ENCODE measurements around the gene ANO2.
"Not testable (repeated sequence)": the region's sequence is repeated elsewhere in the genome, so short reads cannot be mapped to it uniquely, and the experiment has no call there.

ANO2 gene

DNA sequence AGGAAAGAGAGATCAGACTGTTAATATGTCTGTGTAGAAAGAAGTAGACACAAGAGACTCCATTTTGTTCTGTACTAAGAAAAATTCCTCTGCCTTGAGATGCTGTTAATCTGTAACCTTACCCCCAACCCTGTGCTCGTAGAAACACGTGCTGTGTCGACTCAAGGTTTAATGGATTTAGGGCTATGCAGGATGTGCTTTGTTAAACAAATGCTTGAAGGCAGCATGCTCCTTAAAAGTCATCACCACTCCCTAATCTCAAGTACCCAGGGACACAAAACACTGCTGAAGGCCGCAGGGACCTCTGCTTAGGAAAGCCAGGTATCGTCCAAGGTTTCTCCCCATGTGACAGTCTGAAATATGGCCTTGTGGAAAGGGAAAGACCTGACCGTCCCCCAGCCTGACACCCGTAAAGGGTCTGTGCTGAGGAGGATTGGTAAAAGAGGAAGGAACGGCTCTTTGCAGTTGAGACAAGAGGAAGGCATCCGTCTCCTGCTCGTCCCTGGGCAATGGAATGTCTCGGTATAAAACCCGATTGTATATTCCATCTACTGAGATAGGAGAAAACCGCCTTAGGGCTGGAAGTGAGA, 407.9 kb downstream of the ANO2 start:
- not testable (repeated sequence) for FAIRE-seq; DNase-seq (ENCODE audit: extremely low spot score, insufficient read length, low read depth)

GRCh38 chr12:5535541-5535940, 409.5 kb downstream of the ANO2 start:
- no peak for DNase-seq (ENCODE audit: extremely low spot score, insufficient read length, low read depth)
- no peak for FAIRE-seq

DNA sequence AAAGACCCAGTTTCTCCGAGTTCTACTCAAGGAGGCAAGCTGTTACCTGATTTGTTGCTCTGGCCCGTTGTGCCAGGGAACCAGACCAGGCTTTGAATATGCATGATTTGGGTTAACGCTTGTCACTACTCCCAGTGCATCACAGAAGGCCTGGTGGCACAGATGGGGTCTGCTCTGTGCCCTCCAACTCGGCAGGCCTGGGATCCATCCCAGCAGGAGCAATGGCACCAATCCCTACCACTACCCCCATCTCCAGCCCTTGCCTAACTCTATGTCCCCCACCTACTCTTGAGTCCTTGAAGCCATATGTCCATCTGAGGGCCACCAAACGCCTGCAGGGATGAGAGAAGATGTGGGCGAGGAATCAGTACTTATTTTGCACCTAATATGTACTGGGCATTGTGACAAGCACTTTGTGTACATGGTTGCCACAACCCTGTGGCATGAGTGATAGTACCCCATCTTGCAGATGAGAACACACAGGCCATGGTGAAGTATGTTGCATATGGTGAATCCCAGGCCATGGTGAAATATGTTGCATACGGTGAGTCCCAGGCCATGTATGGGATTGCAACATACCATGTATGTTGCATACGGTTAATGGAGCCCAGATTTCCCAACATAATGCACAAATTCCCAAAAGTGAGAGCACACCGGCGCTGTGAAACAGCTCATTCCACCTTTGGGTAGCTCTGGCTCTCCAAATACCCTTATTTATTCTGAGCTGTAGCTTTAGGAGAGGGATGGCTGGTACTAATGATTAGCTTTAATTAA, 410.4 kb downstream of the ANO2 start:
- DNase-seq (ENCODE audit: extremely low spot score, insufficient read length, low read depth), result no peak
- FAIRE-seq, result no peak

GRCh38 chr12:5533368-5533767, 411.7 kb downstream of the ANO2 start:
- DNase-seq (ENCODE audit: extremely low spot score, insufficient read length, low read depth) (no peak), FAIRE-seq (no peak)

DNA sequence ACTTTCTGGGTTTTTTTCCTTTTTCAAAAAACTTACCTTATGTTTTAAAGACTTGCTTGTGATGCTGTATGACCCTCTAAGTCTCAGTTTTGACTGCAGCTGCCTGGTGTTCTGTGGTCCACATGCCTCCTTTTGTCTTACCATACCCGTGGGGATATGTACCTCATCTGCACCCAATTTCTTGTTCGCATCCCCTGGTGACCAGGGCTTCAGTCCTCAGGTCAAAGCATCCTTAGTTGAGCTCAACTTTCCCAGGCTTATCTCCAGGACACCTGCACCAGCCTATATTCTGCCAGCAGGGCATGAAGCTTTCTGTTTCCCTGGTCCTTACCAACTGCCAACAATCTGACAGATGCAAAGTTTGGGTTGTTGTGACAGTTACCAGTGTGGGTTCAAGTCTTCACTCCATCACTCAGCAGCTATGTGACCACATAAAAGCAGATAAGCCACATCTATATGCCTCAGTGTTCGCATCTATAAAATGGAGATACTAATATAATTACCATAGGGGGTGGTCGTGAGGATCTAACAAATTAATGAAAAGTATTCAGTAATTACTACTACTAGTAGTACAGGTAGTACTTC, 419.2 kb downstream of the ANO2 start:
- DNase-seq (ENCODE audit: extremely low spot score, insufficient read length, low read depth) (no peak), FAIRE-seq (no peak)

- FAIRE-seq (no peak), DNase-seq (ENCODE audit: extremely low spot score, insufficient read length, low read depth) (no peak)
These were observed 420.2 kb downstream of the ANO2 start for GRCh38 chr12:5524769-5525436.

- no peak for DNase-seq (ENCODE audit: extremely low spot score, insufficient read length, low read depth)
- FAIRE-seq, result no peak
These were observed 420.8 kb downstream of the ANO2 start for GRCh38 chr12:5524116-5524768.

DNA sequence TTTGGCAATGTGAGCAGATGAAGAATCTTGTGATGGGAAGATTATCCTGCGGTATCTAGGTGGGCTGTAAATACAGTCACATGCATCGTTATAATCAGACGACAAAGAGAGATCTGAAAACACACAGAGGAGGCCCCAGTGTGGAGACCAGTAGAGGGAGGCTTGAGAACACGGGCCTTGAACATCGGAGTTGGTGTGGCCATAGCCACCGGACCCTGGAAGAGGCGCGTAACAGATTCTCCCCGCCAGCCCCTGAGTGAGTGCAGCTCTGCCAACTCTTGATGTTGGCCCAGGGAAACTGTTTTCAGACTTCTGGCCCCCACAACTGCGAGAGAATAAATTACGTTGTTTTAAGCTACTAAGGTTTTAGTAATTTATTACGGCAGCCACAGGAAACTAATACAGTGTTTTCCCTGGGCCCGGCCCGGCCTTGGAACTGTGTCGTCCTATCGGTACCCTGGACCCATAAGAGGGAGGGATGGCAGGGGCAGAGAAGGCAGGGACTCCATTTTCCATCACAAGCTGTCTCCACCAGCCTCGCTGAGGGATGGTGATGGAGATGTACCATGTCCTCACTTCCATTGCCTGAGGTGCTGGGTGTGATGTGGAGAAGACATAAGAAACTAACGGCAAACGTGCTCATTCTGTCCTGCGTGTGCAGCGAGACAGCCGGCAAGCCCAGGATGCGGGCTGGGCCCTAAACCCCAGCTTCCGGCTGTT, 421.5 kb downstream of the ANO2 start:
- DNase-seq (ENCODE audit: extremely low spot score, insufficient read length, low read depth), result no peak
- FAIRE-seq, result no peak

DNA sequence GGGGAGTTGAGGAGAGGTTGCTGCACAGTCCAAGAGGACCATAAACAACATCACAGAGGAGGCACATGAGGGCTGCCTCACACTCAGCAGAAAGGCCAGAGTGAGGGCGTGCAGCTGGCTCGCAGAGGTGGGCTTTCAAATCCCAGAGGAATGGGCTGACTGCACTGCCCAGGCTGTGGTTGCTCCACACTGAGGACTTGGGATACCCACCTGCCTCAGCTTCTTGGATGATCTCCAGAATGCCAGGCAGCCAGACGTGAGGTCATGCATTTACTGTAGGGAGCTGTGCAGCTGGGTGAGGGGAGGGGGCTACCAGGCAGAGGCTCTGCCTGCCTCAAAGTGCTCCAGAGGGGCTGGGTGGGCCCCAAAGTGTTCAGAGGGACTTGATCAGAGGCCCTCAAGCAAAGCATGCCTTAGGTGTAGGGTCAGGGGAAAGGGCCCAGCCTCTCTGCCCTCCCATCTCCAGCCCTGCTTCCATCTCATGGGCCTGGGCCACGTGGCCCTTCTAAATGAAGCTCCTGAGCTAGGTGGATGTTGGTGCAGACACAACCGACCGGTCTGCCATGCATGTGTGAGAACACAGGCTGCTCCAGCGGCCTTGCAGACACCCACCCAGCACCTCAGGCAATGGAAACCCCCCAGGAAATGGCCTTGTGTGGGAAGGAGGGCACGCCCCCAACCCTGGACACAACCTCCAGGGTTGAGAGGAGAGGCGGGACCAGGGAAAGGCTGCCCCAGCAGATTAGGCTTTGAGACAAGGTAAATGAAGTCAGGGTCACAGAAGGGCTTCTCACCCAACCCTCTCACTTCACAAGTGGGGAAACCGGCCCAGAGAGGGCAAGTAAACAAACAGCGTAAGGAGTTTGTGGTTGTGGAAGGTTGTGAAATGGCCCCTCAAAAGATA, 422.4 kb downstream of the ANO2 start:
- DNase-seq (ENCODE audit: extremely low spot score, insufficient read length, low read depth) (no peak), FAIRE-seq (no peak)

- FAIRE-seq (no peak), DNase-seq (ENCODE audit: extremely low spot score, insufficient read length, low read depth) (no peak)
These were observed 423.4 kb downstream of the ANO2 start for GRCh38 chr12:5521456-5522325.

- DNase-seq (ENCODE audit: extremely low spot score, insufficient read length, low read depth) (no peak), FAIRE-seq (no peak)
These were observed 424.2 kb downstream of the ANO2 start for GRCh38 chr12:5520831-5521230.

DNA sequence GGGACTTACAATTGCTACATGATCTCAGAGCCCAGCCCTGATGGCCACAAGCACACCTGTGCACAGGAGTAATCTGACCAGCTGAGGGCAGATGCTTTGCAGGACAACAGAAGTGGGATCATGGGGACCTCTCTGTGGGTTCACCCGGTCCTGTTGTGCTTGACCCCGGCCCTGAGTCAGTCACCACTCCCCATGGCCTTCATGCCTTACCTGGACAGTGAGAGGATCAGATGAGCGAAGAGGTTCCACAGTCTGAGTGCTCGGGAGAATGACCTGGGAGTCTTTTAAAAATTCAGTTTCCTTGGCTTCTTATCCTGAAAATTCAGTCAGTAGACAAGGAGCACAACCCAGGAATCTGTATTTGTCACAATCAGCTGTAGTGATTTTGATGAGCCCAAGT, 425.0 kb downstream of the ANO2 start:
- DNase-seq (ENCODE audit: extremely low spot score, insufficient read length, low read depth) (no peak), FAIRE-seq (no peak)

DNA sequence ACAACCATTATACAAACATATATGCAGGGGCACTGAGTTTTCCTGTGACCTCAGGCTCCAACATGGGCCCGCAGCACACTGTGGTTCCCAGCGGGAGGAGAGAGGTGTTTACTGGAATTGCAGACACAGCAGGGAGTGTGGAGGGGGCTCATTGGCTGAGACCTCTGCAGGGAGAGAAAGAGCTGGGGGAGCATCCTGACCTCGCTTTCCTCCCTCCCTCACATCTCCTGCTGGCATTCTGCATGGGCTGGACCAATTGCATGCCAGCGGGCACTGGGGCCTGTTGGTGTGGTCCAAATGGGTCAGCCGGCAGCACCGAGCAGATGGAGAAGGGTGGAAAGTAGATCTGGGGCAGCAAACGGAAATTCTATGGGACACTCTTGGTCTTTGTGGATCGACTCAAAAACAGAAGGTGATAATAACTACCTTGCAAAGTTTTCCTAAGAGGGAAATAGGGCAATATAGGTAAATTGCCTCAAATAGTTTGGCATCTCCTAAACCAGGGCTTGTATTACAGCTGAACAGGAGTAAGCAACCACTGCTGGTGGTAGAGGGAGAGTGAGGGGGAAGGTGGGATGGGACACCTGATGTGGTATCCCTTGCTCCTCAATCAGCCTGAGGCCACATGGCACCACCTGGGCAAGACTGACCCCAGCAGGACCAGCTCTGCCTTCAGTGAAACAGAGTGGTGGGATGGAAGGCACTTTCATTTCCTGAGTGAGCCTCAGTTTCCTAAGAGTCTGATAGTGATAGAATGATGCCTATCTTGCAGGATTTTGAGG, 426.3 kb downstream of the ANO2 start:
- no peak for FAIRE-seq
- DNase-seq (ENCODE audit: extremely low spot score, insufficient read length, low read depth), result no peak

DNA sequence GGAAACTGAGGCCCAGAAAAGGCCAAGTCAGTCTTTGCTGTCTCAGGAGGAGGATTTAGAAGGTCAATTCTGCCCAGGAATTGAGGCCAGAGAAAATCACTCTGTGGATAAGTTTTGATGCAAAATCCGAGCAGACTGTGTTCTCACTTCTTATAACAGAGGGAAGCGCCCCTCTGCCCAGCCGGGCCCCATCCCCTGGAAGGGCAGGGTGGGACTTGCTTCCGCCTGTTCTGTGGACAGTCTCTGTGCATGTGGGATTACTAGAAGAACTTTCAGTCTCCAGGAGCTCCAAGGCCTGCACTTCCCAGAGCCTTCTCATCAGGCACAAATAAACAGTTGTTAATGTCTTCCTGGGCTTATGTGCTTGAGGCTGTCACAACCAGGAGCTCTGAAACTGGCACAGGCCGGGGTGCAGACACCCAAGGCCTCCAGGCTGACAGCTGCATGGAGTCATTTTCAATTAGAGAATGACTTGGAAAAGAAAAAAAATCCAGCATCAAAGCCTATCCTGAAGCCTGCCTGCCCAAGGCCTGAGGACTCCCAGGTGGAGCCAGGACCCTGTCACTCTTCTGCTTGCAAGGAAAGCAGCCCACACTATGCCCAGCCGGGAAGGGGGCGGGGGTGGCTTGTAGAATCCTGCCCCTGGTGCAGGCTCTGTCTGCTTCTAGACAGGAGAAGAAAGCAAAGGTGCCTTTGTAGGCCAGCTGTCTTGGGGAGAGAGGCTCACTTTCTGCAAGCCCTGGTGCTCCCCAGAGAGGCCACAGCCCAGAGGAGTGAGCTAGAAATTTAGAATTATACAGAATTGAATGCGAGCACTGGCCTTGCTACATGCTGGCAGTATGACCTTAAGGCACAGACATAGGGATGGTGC, 428.5 kb downstream of the ANO2 start:
- no peak for FAIRE-seq

DNA sequence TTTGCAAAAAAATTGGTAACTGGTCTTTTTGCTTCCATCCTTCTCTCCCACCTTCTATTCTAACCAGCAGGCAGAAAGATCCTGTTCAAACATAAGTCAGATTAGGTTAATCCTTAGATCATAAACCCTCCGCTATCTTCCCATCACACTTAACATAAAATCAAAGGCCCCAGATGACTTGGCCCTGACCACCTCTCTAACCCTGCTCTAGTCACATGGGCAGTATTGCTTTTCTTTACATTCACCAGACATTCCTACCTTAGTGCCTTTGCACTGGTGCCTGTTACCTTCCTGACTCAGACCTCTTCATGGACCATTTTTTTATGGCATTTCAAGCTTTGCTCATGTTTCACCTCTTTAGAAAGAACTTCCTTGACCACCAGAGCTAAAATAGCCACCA, 429.6 kb downstream of the ANO2 start:
- FAIRE-seq, result no peak
- DNase-seq (ENCODE audit: extremely low spot score, insufficient read length, low read depth), result no peak

More for the DNA sequence above, 428.5 kb downstream of the ANO2 start:
- DNase-seq (ENCODE audit: extremely low spot score, insufficient read length, low read depth), result no peak

DNA sequence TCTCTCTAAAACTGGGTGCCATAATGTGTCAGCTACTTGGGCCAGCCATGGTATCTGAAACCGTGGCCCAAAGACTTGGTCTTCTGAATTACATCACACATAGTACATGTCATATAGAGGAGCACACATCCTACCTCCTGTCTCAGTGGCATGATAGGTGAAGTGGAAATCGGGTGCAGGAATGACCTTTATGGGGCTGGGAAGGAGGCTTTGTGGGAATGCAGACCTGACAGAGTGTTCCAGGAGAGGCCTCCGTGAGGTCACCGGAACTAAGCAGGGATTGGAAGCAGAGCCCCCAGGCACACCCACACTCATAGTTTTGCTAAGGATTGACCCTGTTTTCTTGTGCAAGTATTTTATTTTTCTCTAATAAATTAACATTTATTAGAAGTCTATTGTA, 430.5 kb downstream of the ANO2 start:
- FAIRE-seq, result no peak
- DNase-seq (ENCODE audit: extremely low spot score, insufficient read length, low read depth), result no peak

Measured in GM18507 (cell line).